ENCODE results near the gene DPYSL3.

Gene DPYSL3

DNA sequence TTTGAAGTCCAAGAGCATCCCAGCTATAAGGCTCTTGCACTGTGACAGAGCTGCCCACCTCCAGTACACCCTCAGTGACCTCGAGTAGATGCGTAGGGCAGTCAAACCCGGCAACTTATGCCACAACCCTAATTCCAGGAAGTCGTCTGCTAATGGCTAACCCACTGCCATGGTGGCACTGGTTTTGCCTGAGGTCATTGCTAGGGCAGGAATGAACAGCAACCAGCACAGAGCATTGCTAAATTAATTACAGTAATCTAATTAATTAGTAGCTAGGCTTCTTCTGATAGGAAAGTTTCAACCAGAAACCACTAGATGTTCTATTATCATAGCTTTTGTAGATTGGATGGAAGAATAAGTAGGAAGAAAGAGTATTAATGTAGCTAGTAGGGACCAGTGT lies 122.8 kb downstream of the DPYSL3 start:
- TF ChIP-seq, protein P1, sequence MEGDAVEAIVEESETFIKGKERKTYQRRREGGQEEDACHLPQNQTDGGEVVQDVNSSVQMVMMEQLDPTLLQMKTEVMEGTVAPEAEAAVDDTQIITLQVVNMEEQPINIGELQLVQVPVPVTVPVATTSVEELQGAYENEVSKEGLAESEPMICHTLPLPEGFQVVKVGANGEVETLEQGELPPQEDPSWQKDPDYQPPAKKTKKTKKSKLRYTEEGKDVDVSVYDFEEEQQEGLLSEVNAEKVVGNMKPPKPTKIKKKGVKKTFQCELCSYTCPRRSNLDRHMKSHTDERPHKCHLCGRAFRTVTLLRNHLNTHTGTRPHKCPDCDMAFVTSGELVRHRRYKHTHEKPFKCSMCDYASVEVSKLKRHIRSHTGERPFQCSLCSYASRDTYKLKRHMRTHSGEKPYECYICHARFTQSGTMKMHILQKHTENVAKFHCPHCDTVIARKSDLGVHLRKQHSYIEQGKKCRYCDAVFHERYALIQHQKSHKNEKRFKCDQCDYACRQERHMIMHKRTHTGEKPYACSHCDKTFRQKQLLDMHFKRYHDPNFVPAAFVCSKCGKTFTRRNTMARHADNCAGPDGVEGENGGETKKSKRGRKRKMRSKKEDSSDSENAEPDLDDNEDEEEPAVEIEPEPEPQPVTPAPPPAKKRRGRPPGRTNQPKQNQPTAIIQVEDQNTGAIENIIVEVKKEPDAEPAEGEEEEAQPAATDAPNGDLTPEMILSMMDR (IDR thresholded peaks at IDR 0.05; ENCODE audit: low read depth, low read length, missing control alignments): no peak
- in situ Hi-C loops (cut with HindIII; ENCODE audit: low sequenced_read_pairs): loop anchor here (5.0 to 25.0 kb wide), 2 partner anchors 50 to 900 kb away; no protein-coding TSS in a partner anchor
- DNase-seq (ENCODE audit: low read depth): no peak
- no peak overlapping the region for H3K4me3 ChIP-seq (ENCODE audit: low read depth, low read length)

DNA sequence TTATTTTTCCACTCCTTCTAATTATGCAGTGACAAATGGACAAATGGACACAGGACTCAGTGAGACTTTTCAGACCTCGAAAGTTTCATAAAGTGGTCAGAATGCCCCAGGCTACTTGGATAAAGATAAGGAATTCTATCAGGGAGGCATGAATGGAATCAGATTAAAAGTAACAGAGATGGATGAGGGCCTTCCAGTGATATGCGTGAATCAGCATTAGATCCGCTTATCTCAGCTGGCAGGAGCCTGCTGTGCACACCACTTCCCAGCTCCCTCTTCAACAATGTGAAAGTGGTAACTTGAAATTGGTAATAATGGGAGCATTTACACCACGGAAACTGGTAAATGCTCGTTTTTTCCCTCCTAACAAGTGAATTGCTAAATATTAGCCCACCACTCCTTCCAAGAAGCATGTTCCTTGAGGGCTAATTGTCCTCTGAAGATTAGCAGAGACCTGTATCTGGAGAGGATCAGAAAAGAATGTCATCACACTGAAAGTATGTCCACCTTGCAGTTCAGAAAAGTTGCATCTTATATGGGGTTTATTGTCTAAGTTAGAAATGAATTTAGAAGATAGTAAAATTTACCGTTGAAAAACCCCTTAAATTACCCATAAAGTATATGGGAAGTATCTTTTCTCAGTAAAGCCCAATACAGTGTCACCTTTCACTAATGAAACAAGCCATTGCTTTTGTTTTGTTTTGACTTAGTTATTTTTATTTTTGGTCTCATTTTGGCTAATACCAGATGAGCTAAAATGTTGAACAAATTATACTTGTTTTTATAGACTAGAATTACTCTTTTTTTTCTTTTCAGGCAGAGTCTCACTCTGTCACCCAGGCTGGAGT lies 125.3 kb downstream of the DPYSL3 start:
- no peak overlapping the region for H3K4me3 ChIP-seq (ENCODE audit: low read depth, low read length)
- in situ Hi-C loops (cut with HindIII; ENCODE audit: low sequenced_read_pairs): loop anchor here (5.0 to 25.0 kb wide), 2 partner anchors 53 to 897 kb away; no protein-coding TSS in a partner anchor
- TF ChIP-seq, protein P1 (IDR thresholded peaks at IDR 0.05; ENCODE audit: low read depth, low read length, missing control alignments): no peak
- DNase-seq (ENCODE audit: low read depth): no peak

DNA sequence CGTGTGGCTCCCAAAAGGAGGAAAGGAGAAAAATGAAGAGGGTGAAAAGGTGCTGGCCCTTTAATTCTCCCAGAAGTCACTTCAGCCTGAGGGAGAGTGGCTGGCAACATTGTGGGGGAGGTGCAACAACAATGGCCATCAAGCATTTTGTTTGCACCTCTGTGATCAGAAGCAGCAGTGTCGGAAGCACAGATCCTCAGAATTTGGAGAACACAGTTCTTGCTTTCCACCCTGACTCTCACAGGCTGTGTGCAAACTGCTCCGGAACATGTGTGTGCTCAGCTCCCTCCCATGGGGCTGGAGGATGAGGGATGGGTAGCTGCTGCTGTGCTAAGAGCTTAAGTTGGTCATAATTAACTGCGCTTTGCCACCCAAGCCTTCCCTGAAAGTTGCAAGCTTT lies 127.1 kb downstream of the DPYSL3 start:
- H3K4me3 ChIP-seq (ENCODE audit: low read depth, low read length): no peak overlapping the region
- TF ChIP-seq, protein P1 (IDR thresholded peaks at IDR 0.05; ENCODE audit: low read depth, low read length, missing control alignments): no peak
- in situ Hi-C loops (cut with HindIII; ENCODE audit: low sequenced_read_pairs): loop anchor here (25.0 kb wide), 1 partner anchor 895 kb away; no protein-coding TSS in a partner anchor
- no peak for DNase-seq (ENCODE audit: low read depth)

DNA sequence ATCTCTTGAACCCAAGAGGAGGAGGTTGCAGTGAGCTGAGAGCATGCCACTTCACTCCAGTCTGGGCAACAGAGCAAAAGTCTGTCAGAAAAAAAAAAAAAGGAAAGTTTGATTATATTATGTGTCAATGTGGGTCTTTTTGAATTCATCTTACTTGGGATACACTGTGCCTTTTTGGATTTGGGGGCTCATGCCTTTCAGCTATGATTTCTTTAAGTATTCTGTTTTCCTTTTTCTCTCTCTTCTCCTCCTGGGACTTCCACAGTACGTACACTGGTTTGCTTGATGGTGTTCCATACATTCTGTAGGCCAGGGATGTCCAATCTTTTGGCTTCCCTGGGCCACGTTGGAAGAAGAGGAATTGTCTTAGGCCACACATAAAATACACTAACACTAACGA lies 128.3 kb downstream of the DPYSL3 start:
- DNase-seq (ENCODE audit: low read depth): no peak
- TF ChIP-seq, protein P1 (IDR thresholded peaks at IDR 0.05; ENCODE audit: low read depth, low read length, missing control alignments): no peak
- in situ Hi-C loops (cut with HindIII; ENCODE audit: low sequenced_read_pairs): loop anchor here (25.0 kb wide), 1 partner anchor 894 kb away; no protein-coding TSS in a partner anchor
- no peak overlapping the region for H3K4me3 ChIP-seq (ENCODE audit: low read depth, low read length)

DNA sequence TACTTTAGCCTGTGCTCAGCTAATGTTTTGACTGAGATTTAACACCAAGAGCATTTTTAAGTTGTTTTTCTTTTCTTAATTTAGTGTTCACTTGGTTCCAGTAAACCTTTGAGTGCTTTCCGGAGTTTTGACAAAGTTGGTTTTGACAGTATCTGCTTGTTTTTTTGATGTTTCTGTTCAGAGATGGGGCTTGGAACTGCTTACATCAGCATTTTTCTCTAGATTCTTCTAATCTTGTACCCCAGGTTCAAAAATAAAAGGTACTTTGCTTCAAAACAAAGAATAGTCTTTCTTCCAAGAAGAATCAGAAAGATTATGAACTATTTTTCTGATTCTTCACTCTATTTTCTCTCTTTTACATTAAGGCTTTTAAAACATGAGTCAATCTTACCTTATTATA lies 132.2 kb downstream of the DPYSL3 start:
- DNase-seq (ENCODE audit: low read depth): no peak
- H3K4me3 ChIP-seq (ENCODE audit: low read depth, low read length): no peak overlapping the region
- in situ Hi-C loops (cut with HindIII; ENCODE audit: low sequenced_read_pairs): loop anchor here (25.0 kb wide), 1 partner anchor 890 kb away; no protein-coding TSS in a partner anchor
- TF ChIP-seq, protein P1 (IDR thresholded peaks at IDR 0.05; ENCODE audit: low read depth, low read length, missing control alignments): no peak

DNA sequence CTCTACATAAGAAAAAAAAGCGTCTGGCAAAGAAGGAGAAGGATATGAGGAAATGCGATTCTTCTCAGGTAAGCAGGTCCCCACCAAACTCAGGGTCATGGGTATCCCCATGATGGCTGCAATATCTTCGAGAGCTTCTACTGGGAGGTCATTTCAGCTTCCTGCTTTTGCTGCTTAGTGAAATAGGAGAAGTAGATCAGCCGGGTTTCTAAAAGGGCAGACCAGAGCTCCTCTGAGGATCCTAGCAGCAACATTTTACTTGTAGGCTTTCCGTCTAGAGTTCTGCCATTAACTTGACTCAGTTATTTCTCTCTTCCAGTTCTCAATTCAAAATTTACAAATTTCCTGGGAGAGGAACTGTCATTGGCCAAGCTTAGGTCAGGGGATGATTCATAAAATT lies 134.7 kb downstream of the DPYSL3 start:
- DNase-seq (ENCODE audit: low read depth): no peak
- TF ChIP-seq, protein P1 (IDR thresholded peaks at IDR 0.05; ENCODE audit: low read depth, low read length, missing control alignments): no peak
- in situ Hi-C loops (cut with HindIII; ENCODE audit: low sequenced_read_pairs): loop anchor here (25.0 kb wide), 1 partner anchor 888 kb away; no protein-coding TSS in a partner anchor
- H3K4me3 ChIP-seq (ENCODE audit: low read depth, low read length): no peak overlapping the region
